ENCODE measurements around the gene UBE2D2.

GRCh38 chr5:139651853-139652787 lies 91.0 kb downstream of the UBE2D2 start:
- TF ChIP-seq SP1 (IDR thresholded peaks at IDR 0.05) (no peak), BHLHE40 (IDR thresholded peaks at IDR 0.05; ENCODE audit: borderline replicate concordance) (no peak), ELF4 (IDR thresholded peaks at IDR 0.05) (no peak), ZNF384 (IDR thresholded peaks at IDR 0.05) (no peak), FOXM1 (IDR thresholded peaks at IDR 0.05; ENCODE audit: borderline replicate concordance) (no peak)

All from HEK293T (cell line).